Transverse colon (tissue), 4 donors: ENCODE measurements around the gene RIT2. TPM values are rescaled to one million over a fixed set of nuclear protein-coding genes. Genes with fewer than 3 reads are reported as not detected.
A peak's percentile ranks its signal among the peaks of the same experiment; 100 is the strongest.

Source experiments
- DNase-seq: peaks from one replicate; pipeline ENCODE4 v3.0.0-alpha.2; 2019
- H3K27ac ChIP-seq, 4 donors: fragments of 200-600 bp; sonication (generic); 2 replicates each; pipeline ENCODE4 v1.5.1; 2016 to 2018; ENCODE audit warnings: inconsistent platforms in 4 of 4
- H3K27me3 ChIP-seq: fragments of 200-600 bp; sonication (generic); 2 replicates; pipeline ENCODE4 v1.5.1; 2017; ENCODE audit warnings: inconsistent platforms
- H3K36me3 ChIP-seq, 4 donors: fragments of 200-600 bp; sonication (generic); 2 replicates each; pipeline ENCODE4 v1.5.1; 2017 to 2019; ENCODE audit warnings: inconsistent platforms in 4 of 4
- H3K4me1 ChIP-seq, 4 donors: fragments of 200-600 bp; sonication (generic); 2 replicates each; pipeline ENCODE4 v1.5.1; 2017 to 2020; ENCODE audit warnings: inconsistent platforms in 4 of 4
- H3K4me3 ChIP-seq, 4 donors: fragments of 200-600 bp; sonication (generic); 1 replicate in 1 of 4; 2 replicates in 3 of 4; pipeline versions ENCODE4 v1.5.1 to v1.6.1; 2017 to 2019; ENCODE audit warnings: inconsistent platforms in 4 of 4
- H3K9me3 ChIP-seq, 2 donors: fragments of 200-600 bp; sonication (generic); 2 replicates each; pipeline ENCODE4 v1.5.1; 2017 to 2019; ENCODE audit warnings: inconsistent platforms in 2 of 2
- EP300 ChIP-seq: sonication (generic); formaldehyde crosslinking; IDR thresholded peaks from one replicate; pipeline ENCODE4 v1.6.1; 2017; ENCODE audit warnings: antibody characterized with exemption, low read depth
- POLR2A ChIP-seq: fragments of 450-650 bp; IDR thresholded peaks from one replicate; pipeline ENCODE4 v1.6.1; 2016; ENCODE audit warnings: antibody characterized with exemption, mild to moderate bottlenecking, moderate library complexity
- POLR2AphosphoS5 ChIP-seq, 3 donors: sonication (generic); formaldehyde crosslinking; IDR thresholded peaks; one replicate each; pipeline ENCODE4 v1.6.1; 2016; ENCODE audit warnings: antibody characterized with exemption in 3 of 3
- WGBS, 2 donors: methylation state at CpG; one replicate each; pipeline ENCODE4 v1.1.5; 2018; ENCODE audit warnings: low coverage in 1 of 2; 5-methylcytosine and 5-hydroxymethylcytosine counted together
- in situ Hi-C, 4 donors: fragments of 200-750 bp; cut with MboI; loops; one replicate each; pipeline versions ENCODE4 v1.15.0 to v1.15.1; 2017; ENCODE audit warnings: low sequenced_read_pairs in 3 of 4, low pct_ligation_motif_present in 1 of 4, low pct_unique_long_range_greater_than_20kb in 1 of 4
- intact Hi-C: fragments of 100-400 bp; cut with DNase I; formaldehyde crosslinking; loops from one replicate; pipeline ENCODE4 v1.15.1; 2023; ENCODE audit warnings: low total_unique reads
- total RNA-seq, 4 donors: library from RNA; depleted of rRNA; stranded (reverse); fragments of >200 nt; gene quantifications; one replicate each; pipeline ENCODE4 v1.1.0, GENCODE V29; 2016
- TF ChIP-seq, protein P1 (sequence below), 5 experiments: fragments of 200-600 bp in 3 of 5; fragments of 450-650 bp in 2 of 5; sonication (generic) in 3 of 5; IDR thresholded peaks; 1 replicate in 2 of 5; 2 replicates in 3 of 5; pipeline ENCODE4 v1.5.1; 2016 to 2017; ENCODE audit warnings: antibody characterized with exemption in 5 of 5, inconsistent platforms in 3 of 5, mild to moderate bottlenecking in 2 of 5, moderate library complexity in 1 of 5

The RIT2 gene
- total RNA-seq, 4 donors from 2014 or later = not detected

DNA sequence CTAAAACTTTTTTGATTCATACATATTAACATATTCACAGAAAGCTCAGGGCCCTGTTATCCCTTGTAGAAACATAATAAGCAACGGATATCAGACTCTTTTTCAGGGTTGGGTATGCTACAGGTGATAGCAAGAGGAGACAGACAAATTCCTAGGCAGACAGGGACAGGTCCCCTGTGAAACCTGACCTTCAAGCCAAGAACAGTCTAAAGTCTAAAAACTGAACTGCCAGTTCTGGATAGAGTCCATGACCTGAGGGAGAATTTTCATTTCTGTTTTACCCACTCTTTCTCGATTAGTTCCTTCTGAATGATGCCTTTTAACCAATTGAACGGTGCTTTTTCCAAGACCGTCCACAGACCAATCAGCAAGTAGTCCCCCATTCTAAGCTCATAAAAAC is 54.2 kb downstream of the RIT2 start:
- H3K27ac ChIP-seq = no peak overlapping the region
- TF ChIP-seq POLR2AphosphoS5 (IDR thresholded peaks at IDR 0.05) = no peak
- no peak for TF ChIP-seq EP300
- no peak for TF ChIP-seq POLR2A
- TF ChIP-seq, protein P1, sequence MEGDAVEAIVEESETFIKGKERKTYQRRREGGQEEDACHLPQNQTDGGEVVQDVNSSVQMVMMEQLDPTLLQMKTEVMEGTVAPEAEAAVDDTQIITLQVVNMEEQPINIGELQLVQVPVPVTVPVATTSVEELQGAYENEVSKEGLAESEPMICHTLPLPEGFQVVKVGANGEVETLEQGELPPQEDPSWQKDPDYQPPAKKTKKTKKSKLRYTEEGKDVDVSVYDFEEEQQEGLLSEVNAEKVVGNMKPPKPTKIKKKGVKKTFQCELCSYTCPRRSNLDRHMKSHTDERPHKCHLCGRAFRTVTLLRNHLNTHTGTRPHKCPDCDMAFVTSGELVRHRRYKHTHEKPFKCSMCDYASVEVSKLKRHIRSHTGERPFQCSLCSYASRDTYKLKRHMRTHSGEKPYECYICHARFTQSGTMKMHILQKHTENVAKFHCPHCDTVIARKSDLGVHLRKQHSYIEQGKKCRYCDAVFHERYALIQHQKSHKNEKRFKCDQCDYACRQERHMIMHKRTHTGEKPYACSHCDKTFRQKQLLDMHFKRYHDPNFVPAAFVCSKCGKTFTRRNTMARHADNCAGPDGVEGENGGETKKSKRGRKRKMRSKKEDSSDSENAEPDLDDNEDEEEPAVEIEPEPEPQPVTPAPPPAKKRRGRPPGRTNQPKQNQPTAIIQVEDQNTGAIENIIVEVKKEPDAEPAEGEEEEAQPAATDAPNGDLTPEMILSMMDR (IDR thresholded peaks at IDR 0.05) = no peak
- DNase-seq = no peak
- 83 to 89% methylated on average over 4 of the region's 4 CpGs for WGBS, 2 donors
- in situ Hi-C loops (loop anchor here in 1 of 4 donors (25.0 kb wide), 1 partner anchor 99 kb away; no protein-coding TSS in a partner anchor), intact Hi-C loops (no loop called here)
- no peaks in the 10 kb centered on the region for H3K4me1 ChIP-seq
- H3K9me3 ChIP-seq = no peaks in the 10 kb centered on the region
- no peaks in the 10 kb centered on the region for H3K27me3 ChIP-seq
- no peaks in the 10 kb centered on the region for H3K36me3 ChIP-seq
- H3K4me3 ChIP-seq = no peak overlapping the region

DNA sequence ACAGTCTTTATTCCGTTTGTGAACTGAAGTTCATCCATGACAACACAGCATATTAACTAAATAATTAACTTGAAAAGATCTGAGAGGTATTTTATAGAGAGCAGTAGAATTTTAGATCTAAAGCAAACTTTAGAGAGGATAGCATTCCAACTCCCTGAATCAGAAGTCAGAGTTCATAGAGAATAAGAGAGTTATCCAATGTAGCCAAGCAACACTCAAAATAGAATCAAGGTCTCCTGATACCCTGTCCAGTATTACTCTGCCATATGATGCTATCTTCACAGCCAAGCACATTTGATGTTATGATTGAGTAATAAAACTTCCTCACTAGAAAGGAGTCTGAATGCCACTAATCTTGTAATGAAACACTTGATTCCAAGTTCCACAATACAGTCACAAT is 55.5 kb downstream of the RIT2 start:
- WGBS, 2 donors = 34 to 36% methylated on average over 1 of the region's 1 CpG
- H3K4me1 ChIP-seq = no peaks in the 10 kb centered on the region
- no peak overlapping the region for H3K27ac ChIP-seq
- intact Hi-C loops = no loop called here
- no peak for DNase-seq
- H3K36me3 ChIP-seq = no peaks in the 10 kb centered on the region
- no peaks in the 10 kb centered on the region for H3K9me3 ChIP-seq
- in situ Hi-C loops = loop anchor here in 1 of 4 donors (25.0 kb wide), 1 partner anchor 98 kb away; no protein-coding TSS in a partner anchor
- TF ChIP-seq EP300 (no peak), POLR2AphosphoS5 (IDR thresholded peaks at IDR 0.05) (no peak), POLR2A (no peak)
- TF ChIP-seq, protein P1 (IDR thresholded peaks at IDR 0.05) = no peak
- H3K4me3 ChIP-seq = no peak overlapping the region
- no peaks in the 10 kb centered on the region for H3K27me3 ChIP-seq

DNA sequence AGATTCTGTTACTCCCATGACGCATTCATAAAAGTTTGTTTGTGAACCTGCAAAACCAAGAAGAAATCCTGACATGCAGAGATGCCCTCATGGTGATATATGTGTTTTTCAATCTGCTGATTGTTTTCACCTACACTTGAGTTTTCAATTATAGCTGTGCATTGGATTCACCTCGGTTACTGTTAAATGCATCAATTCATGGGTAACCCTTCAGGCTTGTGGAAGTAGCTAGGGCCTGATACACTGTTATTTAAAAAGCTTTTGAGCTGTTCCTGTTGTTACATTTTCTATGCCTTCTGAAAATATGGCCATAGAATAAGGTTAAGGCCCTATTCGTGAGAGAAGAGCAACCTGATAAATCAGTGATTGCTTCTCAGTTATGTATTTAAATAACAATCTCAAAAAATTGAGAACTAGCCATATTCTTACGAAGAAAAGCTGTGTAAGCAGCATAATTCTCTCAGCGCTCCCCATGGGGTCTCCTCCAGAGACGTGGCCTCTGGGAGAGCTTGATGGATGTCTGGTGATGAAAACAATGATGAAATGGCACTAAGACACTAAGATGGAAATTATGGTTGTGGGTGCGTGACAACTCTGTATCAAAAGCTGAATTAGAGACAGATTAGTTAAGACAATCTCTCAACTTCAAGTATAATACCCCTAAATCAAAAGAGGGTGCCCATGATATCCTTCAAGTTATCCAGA is 60.5 kb downstream of the RIT2 start:
- WGBS, 2 donors = 83 to 87% methylated on average over 7 of the region's 7 CpGs
- H3K4me1 ChIP-seq = no peaks in the 10 kb centered on the region
- H3K9me3 ChIP-seq = no peaks in the 10 kb centered on the region
- intact Hi-C loops (no loop called here), in situ Hi-C loops (loop anchor here in 1 of 4 donors (25.0 kb wide), 1 partner anchor 93 kb away; no protein-coding TSS in a partner anchor)
- H3K27me3 ChIP-seq = no peaks in the 10 kb centered on the region
- H3K36me3 ChIP-seq = no peaks in the 10 kb centered on the region
- no peak overlapping the region for H3K4me3 ChIP-seq
- TF ChIP-seq EP300 (no peak), POLR2AphosphoS5 (IDR thresholded peaks at IDR 0.05) (no peak), POLR2A (no peak)
- TF ChIP-seq, protein P1 (IDR thresholded peaks at IDR 0.05) = no peak
- no peak overlapping the region for H3K27ac ChIP-seq
- no peak for DNase-seq

DNA sequence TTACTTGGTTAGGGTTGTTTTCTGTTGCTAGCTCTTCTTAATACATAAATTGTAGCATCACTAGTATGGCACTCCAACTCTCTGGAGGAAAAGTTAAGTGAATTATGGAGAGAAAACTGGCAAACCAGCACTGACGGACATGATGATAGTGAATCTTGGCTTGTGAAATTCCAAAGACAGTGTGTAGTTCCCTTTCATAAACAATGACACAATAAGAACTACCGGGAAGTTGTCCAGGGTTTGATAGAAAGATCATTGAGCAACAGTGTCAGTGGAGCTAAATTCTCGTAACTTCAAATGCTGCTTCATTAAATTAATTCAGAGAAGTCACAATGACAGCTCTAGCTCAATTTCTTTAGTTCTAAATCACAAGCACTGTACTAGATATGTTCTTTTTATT is 66.5 kb downstream of the RIT2 start:
- WGBS, 2 donors = 45 to 60% methylated on average over 3 of the region's 3 CpGs
- in situ Hi-C loops = no loop called here
- TF ChIP-seq, protein P1 (IDR thresholded peaks at IDR 0.05) = no peak
- TF ChIP-seq POLR2AphosphoS5 (IDR thresholded peaks at IDR 0.05) = peak in 2 of 3 donors; percentile 6 to 33
- intact Hi-C loops = no loop called here
- no peak for DNase-seq
- Histone ChIP-seq H3K9me3 (no peaks in the 10 kb centered on the region), H3K27me3 (no peaks in the 10 kb centered on the region), H3K4me3 (no peak overlapping the region), H3K4me1 (no peaks in the 10 kb centered on the region), H3K36me3 (no peaks in the 10 kb centered on the region), H3K27ac (no peak overlapping the region)
